ENCODE measurements around the gene SNRPA.

DNA sequence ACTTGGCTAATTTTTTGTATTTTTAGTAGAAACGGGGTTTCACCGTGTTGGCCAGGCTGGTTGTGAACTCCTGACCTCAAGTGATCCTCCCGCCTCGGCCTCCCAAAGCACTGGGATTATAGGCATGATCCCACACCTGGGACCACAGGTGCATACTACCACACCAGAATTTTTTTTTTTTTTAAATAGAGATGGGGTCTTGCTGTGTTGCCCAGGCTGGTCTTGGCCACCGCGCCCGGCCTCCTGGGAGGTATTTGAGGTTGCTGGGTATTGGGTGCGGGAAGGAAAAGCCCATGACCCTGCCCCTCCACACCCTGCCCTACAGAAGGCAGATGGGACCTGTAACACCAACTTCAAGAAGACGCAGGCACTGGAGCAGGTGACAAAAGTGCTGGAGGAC, 14.3 kb upstream of the SNRPA start:
- TF ChIP-seq, protein P1, sequence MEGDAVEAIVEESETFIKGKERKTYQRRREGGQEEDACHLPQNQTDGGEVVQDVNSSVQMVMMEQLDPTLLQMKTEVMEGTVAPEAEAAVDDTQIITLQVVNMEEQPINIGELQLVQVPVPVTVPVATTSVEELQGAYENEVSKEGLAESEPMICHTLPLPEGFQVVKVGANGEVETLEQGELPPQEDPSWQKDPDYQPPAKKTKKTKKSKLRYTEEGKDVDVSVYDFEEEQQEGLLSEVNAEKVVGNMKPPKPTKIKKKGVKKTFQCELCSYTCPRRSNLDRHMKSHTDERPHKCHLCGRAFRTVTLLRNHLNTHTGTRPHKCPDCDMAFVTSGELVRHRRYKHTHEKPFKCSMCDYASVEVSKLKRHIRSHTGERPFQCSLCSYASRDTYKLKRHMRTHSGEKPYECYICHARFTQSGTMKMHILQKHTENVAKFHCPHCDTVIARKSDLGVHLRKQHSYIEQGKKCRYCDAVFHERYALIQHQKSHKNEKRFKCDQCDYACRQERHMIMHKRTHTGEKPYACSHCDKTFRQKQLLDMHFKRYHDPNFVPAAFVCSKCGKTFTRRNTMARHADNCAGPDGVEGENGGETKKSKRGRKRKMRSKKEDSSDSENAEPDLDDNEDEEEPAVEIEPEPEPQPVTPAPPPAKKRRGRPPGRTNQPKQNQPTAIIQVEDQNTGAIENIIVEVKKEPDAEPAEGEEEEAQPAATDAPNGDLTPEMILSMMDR (IDR thresholded peaks at IDR 0.05; ENCODE audit: insufficient read depth, low read length, poor library complexity, severe bottlenecking), result no peak
- no peak for TF ChIP-seq EZH2phosphoT487 (conservative IDR thresholded peaks at IDR 0.05; ENCODE audit: low read length)
